ENCODE data around the gene MAP7.
"Not testable (repeated sequence)": the region's sequence is repeated elsewhere in the genome, so short reads cannot be mapped to it uniquely, and the experiment has no call there.

MAP7 gene

GRCh38 chr6:136499370-136499769 is 50.9 kb downstream of the MAP7 start:
- no peak for DNase-seq (ENCODE audit: extremely low spot score)
- no peak for TF ChIP-seq CTCF (IDR thresholded peaks at IDR 0.05; ENCODE audit: control extremely low read depth, extremely low read depth, low read depth, missing control alignments)
- ChIA-PET POLR2A (no interaction called here), CTCF (interaction anchor here (0.9 kb wide), 2 partner anchors 15 to 48 kb away, joined by 3 read pairs; no protein-coding TSS in a partner anchor)

GRCh38 chr6:136496449-136496848 is 53.8 kb downstream of the MAP7 start:
- DNase-seq (ENCODE audit: extremely low spot score); POLR2A ChIA-PET: not testable (repeated sequence)
- CTCF ChIA-PET = interaction anchor here (1.1 to 1.5 kb wide), 4 partner anchors 10 to 29 kb away, joined by 3 to 4 read pairs (median 3); no protein-coding TSS in a partner anchor

GRCh38 chr6:136494710-136495109 is 55.5 kb downstream of the MAP7 start:
- TF ChIP-seq CTCF (IDR thresholded peaks at IDR 0.05; ENCODE audit: control extremely low read depth, extremely low read depth, low read depth, missing control alignments) = no peak

GRCh38 chr6:136494059-136494458 is 56.2 kb downstream of the MAP7 start:
- ChIA-PET CTCF (no interaction called here), POLR2A (no interaction called here)
- TF ChIP-seq CTCF (IDR thresholded peaks at IDR 0.05; ENCODE audit: control extremely low read depth, extremely low read depth, low read depth, missing control alignments) = no peak
- no peak for DNase-seq (ENCODE audit: extremely low spot score)

More at GRCh38 chr6:136494710-136495109, 55.5 kb downstream of the MAP7 start:
- POLR2A ChIA-PET = no interaction called here
- DNase-seq (ENCODE audit: extremely low spot score) = no peak
- CTCF ChIA-PET = no interaction called here

- ChIA-PET POLR2A (no interaction called here), CTCF (interaction anchor here (2.4 kb wide), 1 partner anchor 15 kb away, joined by 6 read pairs; no protein-coding TSS in a partner anchor)
- no peak for DNase-seq (ENCODE audit: extremely low spot score)
- no peak for TF ChIP-seq CTCF (IDR thresholded peaks at IDR 0.05; ENCODE audit: control extremely low read depth, extremely low read depth, low read depth, missing control alignments)
Observed at GRCh38 chr6:136492409-136492808, 57.8 kb downstream of the MAP7 start.

- ChIA-PET POLR2A (no interaction called here), CTCF (interaction anchor here (2.4 kb wide), 1 partner anchor 16 kb away, joined by 6 read pairs; no protein-coding TSS in a partner anchor)
- no peak for DNase-seq (ENCODE audit: extremely low spot score)
- no peak for TF ChIP-seq CTCF (IDR thresholded peaks at IDR 0.05; ENCODE audit: control extremely low read depth, extremely low read depth, low read depth, missing control alignments)
Observed at GRCh38 chr6:136491754-136492153, 58.5 kb downstream of the MAP7 start.

GRCh38 chr6:136491251-136491650 is 59.0 kb downstream of the MAP7 start:
- CTCF ChIA-PET = interaction anchor here (2.4 kb wide), 1 partner anchor 16 kb away, joined by 6 read pairs; no protein-coding TSS in a partner anchor
- POLR2A ChIA-PET = no interaction called here
- TF ChIP-seq CTCF (IDR thresholded peaks at IDR 0.05; ENCODE audit: control extremely low read depth, extremely low read depth, low read depth, missing control alignments) = no peak
- no peak for DNase-seq (ENCODE audit: extremely low spot score)

- CTCF ChIA-PET = interaction anchor here (1.0 to 1.3 kb wide), 2 partner anchors 14 to 19 kb away, joined by 3 read pairs; no protein-coding TSS in a partner anchor
- POLR2A ChIA-PET; DNase-seq (ENCODE audit: extremely low spot score): not testable (repeated sequence)
Observed at GRCh38 chr6:136489689-136490033, 60.6 kb downstream of the MAP7 start.
